SK-N-SH treated with all-trans-retinoic acid at 6 μM for 48 hours (cell line): ENCODE data around the gene MC5R.

ENCODE experiments used
- ARNTL ChIP-seq: fragments of 450-650 bp; formaldehyde crosslinking; IDR thresholded peaks from 2 replicates; pipeline ENCODE4 v1.5.0; 2020; ENCODE audit warnings: low read depth, mild to moderate bottlenecking, moderate library complexity, borderline replicate concordance
- CREB5 ChIP-seq: fragments of 250-450 bp; sonication (Bioruptor Pico); IDR thresholded peaks from 2 replicates; pipeline ENCODE4 v1.5.1; 2020; ENCODE audit warnings: low read depth, mild to moderate bottlenecking, moderate library complexity
- CSDC2 ChIP-seq: fragments of 250-450 bp; sonication (Bioruptor Pico); IDR thresholded peaks from 2 replicates; pipeline ENCODE4 v1.5.0; 2020; ENCODE audit warnings: mild to moderate bottlenecking, moderate library complexity
- GLIS3 ChIP-seq: fragments of 250-450 bp; sonication (Bioruptor Pico); IDR thresholded peaks from 2 replicates; pipeline ENCODE4 v1.5.0; 2020; ENCODE audit warnings: mild to moderate bottlenecking, moderate library complexity
- ISL1 ChIP-seq: fragments of 250-450 bp; sonication (Bioruptor Pico); IDR thresholded peaks from 2 replicates; pipeline ENCODE4 v2.1.2; 2022; ENCODE audit warnings: mild to moderate bottlenecking, moderate library complexity
- OSR1 ChIP-seq: fragments of 250-450 bp; sonication (Bioruptor Pico); IDR thresholded peaks from 2 replicates; pipeline ENCODE4 v1.8.0; 2022; ENCODE audit warnings: moderate library complexity, mild to moderate bottlenecking, inconsistent platforms
- PATZ1 ChIP-seq: fragments of 250-450 bp; sonication (Bioruptor Pico); IDR thresholded peaks from 2 replicates; pipeline ENCODE4 v1.8.0; 2020; ENCODE audit warnings: mild to moderate bottlenecking, moderate library complexity, borderline replicate concordance
- POU6F1 ChIP-seq: fragments of 250-450 bp; sonication (Bioruptor Pico); IDR thresholded peaks from 2 replicates; pipeline ENCODE4 v1.8.0; 2021; ENCODE audit warnings: low read depth, mild to moderate bottlenecking, moderate library complexity, borderline replicate concordance
- RARB ChIP-seq: fragments of 250-450 bp; sonication (Bioruptor Pico); IDR thresholded peaks from 2 replicates; pipeline ENCODE4 v1.8.0; 2021; ENCODE audit warnings: mild to moderate bottlenecking, moderate library complexity
- TCF4 ChIP-seq: fragments of 250-450 bp; sonication (Bioruptor Pico); IDR thresholded peaks from 2 replicates; pipeline ENCODE4 v1.8.0; 2021; ENCODE audit warnings: mild to moderate bottlenecking, moderate library complexity, borderline replicate concordance
- ZC3H10 ChIP-seq: fragments of 250-450 bp; sonication (Bioruptor Pico); IDR thresholded peaks from 2 replicates; pipeline ENCODE4 v1.5.1; 2021; ENCODE audit warnings: mild to moderate bottlenecking, moderate library complexity
- ZFP3 ChIP-seq: fragments of 250-450 bp; sonication (Bioruptor Pico); IDR thresholded peaks from 2 replicates; pipeline ENCODE4 v1.5.0; 2020; ENCODE audit warnings: mild to moderate bottlenecking, moderate library complexity
- ZFP30 ChIP-seq: fragments of 450-650 bp; formaldehyde crosslinking; IDR thresholded peaks from 2 replicates; pipeline ENCODE4 v1.5.0; 2022; ENCODE audit warnings: mild to moderate bottlenecking, moderate library complexity
- TF ChIP-seq, protein P1 (sequence below): fragments of 250-450 bp; sonication (Bioruptor Pico); IDR thresholded peaks from 2 replicates; pipeline ENCODE4 v1.5.0; 2020; ENCODE audit warnings: mild to moderate bottlenecking, moderate library complexity

DNA sequence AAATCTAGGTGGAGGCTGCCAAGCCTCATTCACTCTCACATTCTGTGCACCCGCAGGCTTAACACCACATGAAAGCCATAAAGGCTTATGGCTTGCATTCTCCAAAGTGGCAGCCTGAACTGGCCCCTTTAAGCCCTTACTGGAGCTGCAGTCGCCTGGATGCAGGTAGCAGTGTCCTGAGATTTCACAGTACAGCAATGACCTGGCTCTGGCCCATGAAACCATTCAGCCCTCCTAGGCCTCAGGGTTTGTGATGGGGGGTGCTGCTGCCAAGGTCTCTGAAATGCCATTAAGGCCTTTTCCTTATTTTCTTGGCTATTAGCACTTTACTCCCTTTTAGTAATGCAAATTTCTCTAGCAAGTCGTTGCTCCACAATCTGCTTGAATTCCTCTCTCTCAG, 48.9 kb upstream of the MC5R start:
- no peak for TF ChIP-seq CSDC2 (CRISPR knock-in tag)
- TF ChIP-seq ARNTL, result no peak
- no peak for TF ChIP-seq ZFP3 (CRISPR knock-in tag)
- no peak for TF ChIP-seq PATZ1
- TF ChIP-seq CREB5 (CRISPR knock-in tag), result no peak
- TF ChIP-seq POU6F1 (CRISPR knock-in tag), result no peak
- no peak for TF ChIP-seq ZFP30 (CRISPR knock-in tag)
- TF ChIP-seq OSR1 (CRISPR knock-in tag), result no peak
- TF ChIP-seq, protein P1, sequence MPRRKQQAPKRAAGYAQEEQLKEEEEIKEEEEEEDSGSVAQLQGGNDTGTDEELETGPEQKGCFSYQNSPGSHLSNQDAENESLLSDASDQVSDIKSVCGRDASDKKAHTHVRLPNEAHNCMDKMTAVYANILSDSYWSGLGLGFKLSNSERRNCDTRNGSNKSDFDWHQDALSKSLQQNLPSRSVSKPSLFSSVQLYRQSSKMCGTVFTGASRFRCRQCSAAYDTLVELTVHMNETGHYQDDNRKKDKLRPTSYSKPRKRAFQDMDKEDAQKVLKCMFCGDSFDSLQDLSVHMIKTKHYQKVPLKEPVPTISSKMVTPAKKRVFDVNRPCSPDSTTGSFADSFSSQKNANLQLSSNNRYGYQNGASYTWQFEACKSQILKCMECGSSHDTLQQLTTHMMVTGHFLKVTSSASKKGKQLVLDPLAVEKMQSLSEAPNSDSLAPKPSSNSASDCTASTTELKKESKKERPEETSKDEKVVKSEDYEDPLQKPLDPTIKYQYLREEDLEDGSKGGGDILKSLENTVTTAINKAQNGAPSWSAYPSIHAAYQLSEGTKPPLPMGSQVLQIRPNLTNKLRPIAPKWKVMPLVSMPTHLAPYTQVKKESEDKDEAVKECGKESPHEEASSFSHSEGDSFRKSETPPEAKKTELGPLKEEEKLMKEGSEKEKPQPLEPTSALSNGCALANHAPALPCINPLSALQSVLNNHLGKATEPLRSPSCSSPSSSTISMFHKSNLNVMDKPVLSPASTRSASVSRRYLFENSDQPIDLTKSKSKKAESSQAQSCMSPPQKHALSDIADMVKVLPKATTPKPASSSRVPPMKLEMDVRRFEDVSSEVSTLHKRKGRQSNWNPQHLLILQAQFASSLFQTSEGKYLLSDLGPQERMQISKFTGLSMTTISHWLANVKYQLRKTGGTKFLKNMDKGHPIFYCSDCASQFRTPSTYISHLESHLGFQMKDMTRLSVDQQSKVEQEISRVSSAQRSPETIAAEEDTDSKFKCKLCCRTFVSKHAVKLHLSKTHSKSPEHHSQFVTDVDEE (CRISPR knock-in tag), result no peak
- no peak for TF ChIP-seq GLIS3 (CRISPR knock-in tag)
- TF ChIP-seq ZC3H10 (CRISPR knock-in tag), result no peak
- no peak for TF ChIP-seq ISL1 (CRISPR knock-in tag)
- TF ChIP-seq RARB (CRISPR knock-in tag), result no peak
- TF ChIP-seq TCF4 (CRISPR knock-in tag), result no peak
